ENCODE results near the gene PKNOX2. TPM values are rescaled to one million over a fixed set of nuclear protein-coding genes. Genes with fewer than 3 reads are reported as not detected.

The PKNOX2 gene
- total RNA-seq, 1 donor from 2014 or later = 12.3 TPM

DNA sequence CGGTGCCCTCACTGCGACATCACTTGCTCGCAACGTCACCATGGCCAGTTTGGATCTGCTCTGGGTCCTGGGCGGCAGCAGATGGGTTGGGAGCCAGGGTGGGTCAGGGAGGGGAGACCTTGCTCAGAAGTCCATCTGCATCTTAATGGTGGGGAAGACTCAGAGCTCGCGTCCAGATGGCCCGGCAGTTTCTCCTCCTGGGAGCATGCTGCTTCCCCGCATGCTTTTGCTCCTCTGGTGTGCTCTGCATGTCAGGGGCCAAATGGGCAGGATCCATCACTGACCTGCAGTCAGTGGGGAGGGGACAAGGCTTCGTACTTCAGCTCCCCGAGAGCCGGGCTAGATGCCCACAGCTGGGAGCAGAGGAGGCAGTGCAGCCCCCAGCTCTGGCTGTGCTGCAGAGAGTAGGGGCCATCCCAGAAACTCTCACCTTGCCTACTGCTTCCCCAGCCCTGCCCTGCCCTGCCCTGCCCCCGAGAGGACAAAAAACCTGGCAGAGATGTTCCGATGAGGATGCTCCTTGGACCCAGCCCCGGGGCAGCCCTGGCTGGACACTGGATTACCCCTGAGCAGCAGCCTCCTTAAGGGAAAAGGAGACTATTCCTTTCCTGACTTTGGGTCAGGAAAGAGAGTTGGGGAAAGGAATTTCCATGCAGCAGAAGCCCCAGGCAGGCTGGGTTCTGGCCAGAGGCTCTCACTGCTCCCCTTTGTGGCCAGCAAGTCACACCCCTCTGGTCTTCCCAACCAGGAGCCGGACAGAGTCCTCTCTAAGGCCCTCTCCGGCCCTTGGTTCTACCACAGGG lies 149.9 kb downstream of the PKNOX2 start:
- DNase-seq = no peak

- DNase-seq = peak; percentile 76
Observed at GRCh38 chr11:125315079-125315740, 150.7 kb downstream of the PKNOX2 start.

- no peak for DNase-seq
Observed at GRCh38 chr11:125317416-125317815, 152.9 kb downstream of the PKNOX2 start.

GRCh38 chr11:125319649-125320048 lies 155.1 kb downstream of the PKNOX2 start:
- DNase-seq = no peak

- DNase-seq = no peak
Observed at GRCh38 chr11:125320347-125321076, 156.0 kb downstream of the PKNOX2 start.

- no peak for DNase-seq
Observed at GRCh38 chr11:125322289-125322688, 157.7 kb downstream of the PKNOX2 start.

DNA sequence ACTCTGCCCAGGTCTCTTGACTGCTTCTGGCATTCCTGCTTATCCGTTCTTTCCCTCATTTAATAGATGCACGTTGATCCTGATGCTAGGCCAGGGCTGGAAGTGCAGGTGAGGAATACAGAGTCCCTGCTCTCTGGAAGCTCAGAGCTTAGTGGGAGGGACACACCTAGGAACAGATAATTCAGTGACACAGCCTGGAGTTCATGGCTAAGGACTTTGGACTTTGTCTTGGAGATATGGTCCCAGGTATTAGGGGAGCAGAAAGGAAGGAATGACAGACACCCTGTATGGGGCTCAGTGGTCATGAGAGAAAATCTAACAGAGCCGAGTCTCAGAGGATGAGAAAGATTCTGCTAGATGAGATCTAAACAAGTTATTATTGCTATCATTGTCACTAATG lies 160.6 kb downstream of the PKNOX2 start:
- DNase-seq = no peak

GRCh38 chr11:125326126-125326525 lies 161.6 kb downstream of the PKNOX2 start:
- DNase-seq = no peak

GRCh38 chr11:125327518-125328224 lies 163.1 kb downstream of the PKNOX2 start:
- DNase-seq = no peak

- no peak for DNase-seq
Observed at GRCh38 chr11:125328225-125328580, 163.7 kb downstream of the PKNOX2 start.

DNA sequence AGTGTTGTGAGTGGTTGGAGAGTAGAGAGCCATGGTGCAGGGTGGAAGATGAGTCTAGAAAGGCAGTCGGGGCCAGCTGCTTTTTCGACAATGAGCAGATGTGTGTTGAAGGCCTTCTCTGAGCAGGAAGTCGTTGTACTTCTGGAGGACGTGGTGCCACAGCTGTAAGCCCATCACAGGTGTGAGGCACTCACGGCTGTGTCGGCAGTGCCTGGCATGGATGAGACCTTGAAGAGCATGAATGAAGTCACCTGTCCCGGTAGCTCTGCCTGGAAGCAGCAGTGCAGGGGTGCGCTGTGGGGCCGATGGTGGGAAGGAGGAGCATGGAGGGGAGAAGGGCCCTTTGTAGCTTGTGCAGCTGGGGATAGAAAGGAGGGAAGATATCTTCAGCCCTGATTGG lies 165.2 kb downstream of the PKNOX2 start:
- no peak for DNase-seq

GRCh38 chr11:125330462-125331325 lies 166.1 kb downstream of the PKNOX2 start:
- no peak for DNase-seq

DNA sequence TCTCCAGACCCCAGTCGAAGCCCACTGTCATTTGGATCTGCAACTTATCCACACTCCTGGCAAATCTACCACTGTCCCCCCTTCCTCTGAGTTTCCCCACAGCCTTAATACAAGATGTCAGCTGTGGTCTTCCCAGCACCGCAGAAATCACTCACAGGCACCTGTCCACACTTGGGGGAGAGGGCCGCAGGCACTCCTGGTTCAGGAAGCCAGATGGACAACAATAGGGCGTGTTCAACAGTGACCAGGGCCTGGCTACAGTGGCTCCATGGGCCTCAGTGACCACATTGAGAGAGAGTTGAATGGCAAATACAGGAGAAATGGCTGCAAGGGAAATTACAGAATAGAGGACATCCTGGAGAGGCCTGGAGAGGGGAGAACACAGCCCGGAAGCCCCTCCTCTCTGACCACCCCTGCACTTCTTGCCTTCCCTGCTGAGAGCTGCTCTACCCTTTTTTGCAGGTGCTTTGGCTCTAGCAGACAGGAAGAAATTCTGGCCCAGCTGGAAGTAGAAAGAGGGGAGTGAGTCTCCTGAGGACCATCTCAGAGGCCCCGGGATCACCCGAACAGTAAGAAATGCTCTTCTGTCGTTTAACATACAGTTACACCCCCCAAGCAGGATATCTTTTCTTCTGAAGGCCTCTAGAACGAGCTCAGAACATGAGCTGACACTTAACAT lies 166.9 kb downstream of the PKNOX2 start:
- no peak for DNase-seq

DNA sequence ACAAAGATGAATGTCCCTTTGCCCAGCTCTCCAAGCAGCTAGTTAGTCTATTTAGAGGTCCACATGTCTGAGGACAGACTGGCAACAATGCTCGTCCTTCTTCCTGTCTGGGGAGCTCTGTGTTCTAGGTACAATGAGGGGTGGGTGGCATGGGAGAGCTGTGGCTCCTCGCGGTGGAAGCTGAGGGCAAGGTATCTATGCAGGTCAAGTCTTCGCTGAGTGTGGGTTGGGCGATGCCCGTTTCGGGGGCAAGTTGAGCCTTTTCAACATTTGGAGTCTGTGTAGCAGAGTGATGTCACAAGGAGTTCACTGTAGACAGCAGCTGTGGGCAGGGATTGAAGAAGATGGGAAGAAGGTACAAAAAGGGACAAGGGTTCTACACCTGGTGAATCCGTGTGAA lies 168.3 kb downstream of the PKNOX2 start:
- DNase-seq = no peak

DNA sequence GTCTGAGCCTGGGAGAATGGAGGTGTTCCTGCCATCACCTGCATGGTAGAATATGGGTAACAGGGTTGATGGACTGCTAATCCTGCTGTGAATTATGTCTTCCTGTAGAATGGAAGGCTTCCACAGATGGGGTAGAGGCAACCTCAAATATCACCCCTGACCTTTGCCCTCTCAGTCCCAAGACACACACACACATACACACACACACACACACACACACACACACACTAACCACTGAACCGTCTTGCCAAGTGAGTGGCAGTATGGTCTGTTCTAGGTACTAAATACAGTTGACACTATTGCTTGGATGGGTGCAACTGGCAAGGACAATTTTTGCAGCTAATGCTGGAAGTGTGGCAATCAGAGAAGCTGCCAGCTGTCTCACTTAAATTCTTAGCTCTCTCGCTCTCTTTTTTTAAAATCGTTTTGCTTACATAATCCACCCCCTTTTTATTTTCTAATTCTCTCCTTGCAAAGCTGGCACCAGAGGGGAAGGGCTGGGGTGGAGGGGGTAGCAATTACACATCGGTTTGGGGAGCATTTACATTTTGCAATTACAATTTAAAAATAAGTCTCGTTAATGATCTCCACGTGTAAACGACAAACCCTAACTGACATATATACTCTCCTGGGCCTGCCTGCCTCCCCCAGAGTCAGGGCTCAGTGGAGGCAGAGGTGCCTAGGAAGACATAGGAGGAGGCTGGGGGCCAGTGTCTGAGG lies 169.0 kb downstream of the PKNOX2 start:
- DNase-seq = no peak

DNA sequence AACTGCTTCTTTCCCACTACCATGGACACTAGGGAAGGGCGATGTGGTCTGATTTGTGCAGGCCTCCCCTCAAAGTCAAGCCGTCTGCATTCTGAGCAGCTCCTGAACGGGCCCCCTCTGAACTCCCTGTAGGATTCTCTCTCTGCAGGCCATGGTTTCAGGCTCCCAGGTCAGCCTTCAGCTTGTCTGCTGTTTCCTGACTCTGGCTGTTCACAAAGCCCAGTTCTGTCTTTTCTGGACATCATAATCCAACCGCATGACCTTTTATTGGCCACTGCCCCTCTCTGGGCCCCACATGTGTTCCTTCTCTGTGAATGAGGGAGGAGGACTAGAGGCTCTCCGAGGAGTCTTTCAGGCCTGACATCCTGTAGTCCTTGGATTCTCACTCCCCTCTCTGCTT lies 170.6 kb downstream of the PKNOX2 start:
- no peak for DNase-seq

- DNase-seq = no peak
Observed at GRCh38 chr11:125337836-125338834, 173.6 kb downstream of the PKNOX2 start.

GRCh38 chr11:125338886-125339811 lies 174.6 kb downstream of the PKNOX2 start:
- peak; percentile 87 for DNase-seq
